ENCODE data around the gene RGS10. TPM values are rescaled to one million over a fixed set of nuclear protein-coding genes. Genes with fewer than 3 reads are reported as not detected.

The RGS10 gene
- polyA plus RNA-seq, 3 donors: 57.1 to 87.2 (median 75.8) TPM

- WGBS (ENCODE audit: insufficient coverage): 96% methylated on average over 8 of the region's 13 CpGs
- no peak overlapping the region for H2AFZ ChIP-seq (ENCODE audit: insufficient read depth, low read depth, low read length, poor library complexity, severe bottlenecking)
- Mint-ChIP-seq H3K27me3 (ENCODE audit: low read depth in 3 of 3) (peaks cover 2 to 15% (median 7%) of the 10 kb centered on the region in 3 donors), H3K9me3 (peaks cover 0 to 7% (median 4%) of the 10 kb centered on the region in 7 donors), H3K4me3 (no peak overlapping the region), H3K4me1 (peaks cover 9% of the 10 kb centered on the region), H3K36me3 (no peaks in the 10 kb centered on the region), H3K27ac (no peak overlapping the region)
- no peaks in the 10 kb centered on the region for H3K79me2 ChIP-seq (ENCODE audit: insufficient read depth, low read length)
- H3K27ac ChIP-seq (ENCODE audit: low read depth in 1 of 2, low read length in 2 of 2): no peak overlapping the region
- no peak overlapping the region for H3K4me2 ChIP-seq (replicated peaks; ENCODE audit: extremely low read depth, low read length, poor library complexity, severe bottlenecking)
- H3K4me1 ChIP-seq (ENCODE audit: control insufficient read depth in 1 of 2, insufficient read depth in 2 of 2, low read length in 2 of 2): peaks cover 6 to 7% of the 10 kb centered on the region in 2 donors
- H4K20me1 ChIP-seq (ENCODE audit: insufficient read depth, low read length): no peaks in the 10 kb centered on the region
- intact Hi-C loops (cut with micrococcal nuclease): no loop called here
- no peak for DNase-seq
- no peaks in the 10 kb centered on the region for H3K36me3 ChIP-seq (replicated peaks in 1 of 2; ENCODE audit: control insufficient read depth in 1 of 2, insufficient read depth in 2 of 2, low read length in 2 of 2)
- no peak for TF ChIP-seq CTCF (IDR thresholded peaks at IDR 0.05)
- no peak overlapping the region for H3K4me3 ChIP-seq (replicated peaks in 1 of 3; ENCODE audit: low read depth in 2 of 3, low read length in 3 of 3)
- peaks cover 0 to 3% of the 10 kb centered on the region in 2 donors for H3K9me3 ChIP-seq (replicated peaks in 1 of 2; ENCODE audit: control insufficient read depth in 1 of 2, insufficient read depth in 1 of 2, low read length in 2 of 2)
- H3K27me3 ChIP-seq (ENCODE audit: control insufficient read depth in 2 of 2, insufficient read depth in 2 of 2, low read length in 2 of 2): no peaks in the 10 kb centered on the region
- H3K9ac ChIP-seq (ENCODE audit: insufficient read depth, low read length, poor library complexity, severe bottlenecking): no peak overlapping the region
Measured at GRCh38 chr10:119468542-119469324, 73.8 kb downstream of the RGS10 start.

- Mint-ChIP-seq H3K27ac (no peak overlapping the region), H3K4me1 (peaks cover 9% of the 10 kb centered on the region), H3K36me3 (no peaks in the 10 kb centered on the region), H3K9me3 (peaks cover 10 to 14% (median 13%) of the 10 kb centered on the region in 7 donors), H3K4me3 (no peak overlapping the region), H3K27me3 (ENCODE audit: low read depth in 3 of 3) (peaks cover 6 to 10% (median 7%) of the 10 kb centered on the region in 3 donors)
- no peaks in the 10 kb centered on the region for H4K20me1 ChIP-seq (ENCODE audit: insufficient read depth, low read length)
- no peak overlapping the region for H3K4me3 ChIP-seq (replicated peaks in 1 of 3; ENCODE audit: low read depth in 2 of 3, low read length in 3 of 3)
- no peaks in the 10 kb centered on the region for H3K79me2 ChIP-seq (ENCODE audit: insufficient read depth, low read length)
- H3K4me2 ChIP-seq (replicated peaks; ENCODE audit: extremely low read depth, low read length, poor library complexity, severe bottlenecking): no peak overlapping the region
- H3K9me3 ChIP-seq (replicated peaks in 1 of 2; ENCODE audit: control insufficient read depth in 1 of 2, insufficient read depth in 1 of 2, low read length in 2 of 2): peaks cover 0 to 12% of the 10 kb centered on the region in 2 donors
- intact Hi-C loops (cut with micrococcal nuclease): no loop called here
- no peaks in the 10 kb centered on the region for H3K27me3 ChIP-seq (ENCODE audit: control insufficient read depth in 2 of 2, insufficient read depth in 2 of 2, low read length in 2 of 2)
- no peak overlapping the region for H3K9ac ChIP-seq (ENCODE audit: insufficient read depth, low read length, poor library complexity, severe bottlenecking)
- H3K27ac ChIP-seq (ENCODE audit: low read depth in 1 of 2, low read length in 2 of 2): no peak overlapping the region
- DNase-seq: peak in 2 of 3 donors; percentile 12 to 63
- H3K4me1 ChIP-seq (ENCODE audit: control insufficient read depth in 1 of 2, insufficient read depth in 2 of 2, low read length in 2 of 2): peaks cover 6 to 7% of the 10 kb centered on the region in 2 donors
- TF ChIP-seq CTCF (IDR thresholded peaks at IDR 0.05): no peak
- H2AFZ ChIP-seq (ENCODE audit: insufficient read depth, low read depth, low read length, poor library complexity, severe bottlenecking): no peak overlapping the region
- H3K36me3 ChIP-seq (replicated peaks in 1 of 2; ENCODE audit: control insufficient read depth in 1 of 2, insufficient read depth in 2 of 2, low read length in 2 of 2): no peaks in the 10 kb centered on the region
- WGBS (ENCODE audit: insufficient coverage): 16% methylated on average over 5 of the region's 7 CpGs
Measured at GRCh38 chr10:119466655-119467054, 75.9 kb downstream of the RGS10 start.
